Gastrocnemius medialis (tissue), 4 donors: ENCODE results near the gene AADACL4.

Source experiments
- POLR2A ChIP-seq, 2 donors: fragments of 450-650 bp; IDR thresholded peaks; one replicate each; pipeline ENCODE4 v1.6.1; 2017; ENCODE audit warnings: antibody characterized with exemption in 2 of 2, mild to moderate bottlenecking in 2 of 2, moderate library complexity in 2 of 2
- TF ChIP-seq, protein P1 (sequence below), 5 experiments: fragments of 450-650 bp in 3 of 5; fragments of 200-600 bp in 2 of 5; sonication (generic) in 2 of 5; IDR thresholded peaks in 4 of 5; conservative IDR thresholded peaks in 1 of 5; 1 replicate in 4 of 5; 2 replicates in 1 of 5; pipeline ENCODE4 v1.5.1; 2016 to 2019; ENCODE audit warnings: antibody characterized with exemption in 5 of 5, mild to moderate bottlenecking in 3 of 5, moderate library complexity in 3 of 5

DNA sequence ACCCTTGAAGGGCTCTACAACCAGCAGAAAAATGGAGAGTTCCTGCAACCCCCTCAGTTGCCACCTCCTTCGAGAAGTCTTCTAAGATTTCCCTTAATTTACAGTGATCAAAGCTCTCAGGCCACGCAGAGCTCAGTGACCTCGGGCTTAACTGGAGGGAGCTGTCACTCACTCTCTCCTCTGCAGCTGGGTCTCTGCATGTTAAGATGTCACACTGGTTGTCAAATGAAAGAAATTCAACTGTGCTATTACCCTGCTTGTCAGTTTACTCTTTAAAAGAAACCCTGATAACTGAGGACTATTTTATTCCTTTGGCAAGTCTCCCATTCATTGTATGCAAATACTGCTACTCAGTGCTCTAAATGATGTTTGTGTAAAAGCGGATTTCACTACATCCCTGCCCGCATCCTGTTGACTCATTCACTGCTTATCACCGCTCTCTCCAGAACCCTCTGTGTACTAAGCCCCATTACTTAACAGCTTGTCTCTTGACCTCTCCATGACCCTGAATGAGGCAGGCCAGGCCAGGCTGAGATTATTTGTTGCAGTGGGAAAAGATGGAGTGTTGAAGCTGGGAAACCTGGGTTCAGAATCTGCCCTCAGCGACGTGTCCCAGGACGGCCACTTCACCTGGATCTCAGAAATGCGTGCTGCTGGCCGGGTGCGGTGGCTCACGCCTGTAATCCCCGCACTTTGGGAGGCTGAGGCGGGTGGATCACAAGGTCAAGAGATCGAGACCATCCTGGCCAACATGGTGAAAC is 39.6 kb upstream of the AADACL4 start:
- TF ChIP-seq, protein P1, sequence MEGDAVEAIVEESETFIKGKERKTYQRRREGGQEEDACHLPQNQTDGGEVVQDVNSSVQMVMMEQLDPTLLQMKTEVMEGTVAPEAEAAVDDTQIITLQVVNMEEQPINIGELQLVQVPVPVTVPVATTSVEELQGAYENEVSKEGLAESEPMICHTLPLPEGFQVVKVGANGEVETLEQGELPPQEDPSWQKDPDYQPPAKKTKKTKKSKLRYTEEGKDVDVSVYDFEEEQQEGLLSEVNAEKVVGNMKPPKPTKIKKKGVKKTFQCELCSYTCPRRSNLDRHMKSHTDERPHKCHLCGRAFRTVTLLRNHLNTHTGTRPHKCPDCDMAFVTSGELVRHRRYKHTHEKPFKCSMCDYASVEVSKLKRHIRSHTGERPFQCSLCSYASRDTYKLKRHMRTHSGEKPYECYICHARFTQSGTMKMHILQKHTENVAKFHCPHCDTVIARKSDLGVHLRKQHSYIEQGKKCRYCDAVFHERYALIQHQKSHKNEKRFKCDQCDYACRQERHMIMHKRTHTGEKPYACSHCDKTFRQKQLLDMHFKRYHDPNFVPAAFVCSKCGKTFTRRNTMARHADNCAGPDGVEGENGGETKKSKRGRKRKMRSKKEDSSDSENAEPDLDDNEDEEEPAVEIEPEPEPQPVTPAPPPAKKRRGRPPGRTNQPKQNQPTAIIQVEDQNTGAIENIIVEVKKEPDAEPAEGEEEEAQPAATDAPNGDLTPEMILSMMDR (IDR thresholded peaks at IDR 0.05 in 4 of 5, conservative IDR thresholded peaks at IDR 0.05 in 1 of 5) = no peak
- no peak for TF ChIP-seq POLR2A (IDR thresholded peaks at IDR 0.05)
